Natural killer cell (primary cell): ENCODE data around the gene ADAM19. TPM values are rescaled to one million over a fixed set of nuclear protein-coding genes. Genes with fewer than 3 reads are reported as not detected.

Experiments
- ATAC-seq, 3 donors: fragments of 150-1000 bp in 2 of 3; fragments of 200-7000 bp in 1 of 3; cut with Tn5 transposase; 1 replicate in 1 of 3; 2 replicates in 2 of 3; pipeline ENCODE4 v1.10.0; 2021; ENCODE audit warnings: mild to moderate bottlenecking in 2 of 3, moderate library complexity in 2 of 3
- DNase-seq, 2 donors: peaks; one replicate each; pipeline versions ENCODE4 v3.0.0 to v3.0.0-alpha.2; 2013 to 2021; ENCODE audit warnings: mixed read lengths in 1 of 2
- H3K27ac ChIP-seq: one replicate; pipeline ENCODE4 v1.5.1; 2013; ENCODE audit warnings: mild to moderate bottlenecking, low read length
- H3K27me3 ChIP-seq: one replicate; pipeline ENCODE4 v1.6.1; 2013; ENCODE audit warnings: low read length; ENCODE audit not compliant: control insufficient read depth, insufficient read depth
- H3K36me3 ChIP-seq: one replicate; pipeline ENCODE4 v1.6.1; 2013; ENCODE audit warnings: low read length; ENCODE audit not compliant: control insufficient read depth, insufficient read depth
- H3K4me1 ChIP-seq: one replicate; pipeline ENCODE4 v1.6.1; 2013; ENCODE audit warnings: low read length; ENCODE audit not compliant: control insufficient read depth, insufficient read depth
- H3K4me3 ChIP-seq: one replicate; pipeline ENCODE4 v1.5.1; 2013; ENCODE audit warnings: low read length
- H3K9me3 ChIP-seq: one replicate; pipeline ENCODE4 v1.6.1; 2013; ENCODE audit warnings: low read length; ENCODE audit not compliant: control insufficient read depth, insufficient read depth
- H3K27ac Mint-ChIP-seq, 2 donors: one replicate each; pipeline ENCODE4 v1.8.0; 2022; ENCODE audit warnings: mild to moderate bottlenecking in 2 of 2, mixed read lengths in 2 of 2, moderate library complexity in 1 of 2
- H3K27me3 Mint-ChIP-seq, 2 donors: one replicate each; pipeline ENCODE4 v1.8.0; 2022; ENCODE audit warnings: low read depth in 2 of 2, mixed read lengths in 2 of 2
- H3K36me3 Mint-ChIP-seq: one replicate; pipeline ENCODE4 v1.8.0; 2022; ENCODE audit warnings: mixed read lengths
- H3K4me1 Mint-ChIP-seq, 2 donors: one replicate each; pipeline ENCODE4 v1.8.0; 2022; ENCODE audit warnings: mixed read lengths in 2 of 2
- H3K4me3 Mint-ChIP-seq: one replicate; pipeline ENCODE4 v1.8.0; 2022; ENCODE audit warnings: mild to moderate bottlenecking, moderate library complexity, mixed read lengths
- H3K9me3 Mint-ChIP-seq, 2 donors: one replicate each; pipeline ENCODE4 v1.8.0; 2022; ENCODE audit warnings: mixed read lengths in 2 of 2
- WGBS: methylation state at CpG from one replicate; pipeline ENCODE4 v1.1.7; 2013; ENCODE audit warnings: missing lambda C conversion rate; ENCODE audit not compliant: insufficient coverage; 5-methylcytosine and 5-hydroxymethylcytosine counted together
- intact Hi-C: fragments of 100-400 bp; cut with micrococcal nuclease; formaldehyde crosslinking; loops from one replicate; pipeline ENCODE4 v1.14.2; 2022
- total RNA-seq, 4 donors: library from RNA; stranded (reverse); fragments of 120-200 nt in 1 of 4; gene quantifications; one replicate each; pipeline versions ENCODE4 v1.2.3 to v1.2.4, GENCODE V29; 2013 to 2022
- TF ChIP-seq, protein P1 (sequence below): fragments of 200-600 bp; IDR thresholded peaks from one replicate; pipeline ENCODE4 v1.8.0; 2022; ENCODE audit warnings: antibody characterized with exemption

ADAM19 gene
- total RNA-seq, 3 donors from 2014 or later (not counting 1 experiment from before 2014, with no cell fraction given) = 1.2 to 28.0 (median 4.7) TPM

DNA sequence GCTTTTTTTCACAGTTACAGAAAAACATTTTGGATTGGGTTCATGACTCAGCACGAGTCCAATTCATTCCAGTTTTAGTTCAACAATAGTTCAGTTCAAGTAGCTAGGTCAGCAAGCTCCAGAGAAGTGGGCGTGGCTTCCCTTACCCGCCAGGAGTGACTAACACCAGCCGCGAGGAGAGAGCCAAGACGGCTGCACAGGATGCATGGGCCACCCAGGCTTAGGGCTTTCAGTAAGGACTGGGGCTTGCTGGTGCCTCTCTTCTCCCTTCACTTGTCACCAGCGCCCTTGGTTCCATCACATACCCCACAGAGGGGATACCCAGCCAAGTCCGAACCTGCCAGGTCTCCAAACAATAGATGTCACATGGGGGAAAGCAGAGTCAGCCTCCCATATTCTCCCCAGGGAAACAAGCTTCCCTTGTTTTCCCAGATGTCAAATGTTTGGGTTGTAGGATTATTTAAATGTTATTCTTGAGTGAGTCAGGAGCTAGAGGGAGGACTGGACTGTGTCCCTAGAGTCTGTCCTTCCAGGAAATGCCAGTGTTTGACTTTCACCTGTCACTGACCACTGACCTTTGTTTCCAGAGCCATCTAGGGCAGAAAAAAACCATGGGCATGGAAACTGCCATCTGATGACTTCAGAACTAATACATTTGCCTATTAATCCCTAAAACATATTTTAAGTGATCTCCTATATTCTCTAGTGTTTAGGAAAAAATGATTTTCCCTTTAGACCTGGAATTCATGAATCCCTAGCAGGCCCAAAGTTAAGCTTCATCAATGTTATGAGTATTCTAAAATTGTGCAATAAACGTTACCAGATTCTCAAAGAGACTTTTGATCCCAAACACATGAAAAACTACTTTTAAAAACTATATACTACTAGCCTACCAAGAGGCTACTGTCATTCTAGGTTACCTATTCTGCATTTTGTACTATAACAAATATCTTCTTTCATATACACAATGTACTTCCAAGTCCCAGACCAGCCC is 63.6 kb downstream of the ADAM19 start:
- H3K27me3 Mint-ChIP-seq = peaks cover 0 to 3% of the 10 kb centered on the region in 2 donors
- TF ChIP-seq, protein P1, sequence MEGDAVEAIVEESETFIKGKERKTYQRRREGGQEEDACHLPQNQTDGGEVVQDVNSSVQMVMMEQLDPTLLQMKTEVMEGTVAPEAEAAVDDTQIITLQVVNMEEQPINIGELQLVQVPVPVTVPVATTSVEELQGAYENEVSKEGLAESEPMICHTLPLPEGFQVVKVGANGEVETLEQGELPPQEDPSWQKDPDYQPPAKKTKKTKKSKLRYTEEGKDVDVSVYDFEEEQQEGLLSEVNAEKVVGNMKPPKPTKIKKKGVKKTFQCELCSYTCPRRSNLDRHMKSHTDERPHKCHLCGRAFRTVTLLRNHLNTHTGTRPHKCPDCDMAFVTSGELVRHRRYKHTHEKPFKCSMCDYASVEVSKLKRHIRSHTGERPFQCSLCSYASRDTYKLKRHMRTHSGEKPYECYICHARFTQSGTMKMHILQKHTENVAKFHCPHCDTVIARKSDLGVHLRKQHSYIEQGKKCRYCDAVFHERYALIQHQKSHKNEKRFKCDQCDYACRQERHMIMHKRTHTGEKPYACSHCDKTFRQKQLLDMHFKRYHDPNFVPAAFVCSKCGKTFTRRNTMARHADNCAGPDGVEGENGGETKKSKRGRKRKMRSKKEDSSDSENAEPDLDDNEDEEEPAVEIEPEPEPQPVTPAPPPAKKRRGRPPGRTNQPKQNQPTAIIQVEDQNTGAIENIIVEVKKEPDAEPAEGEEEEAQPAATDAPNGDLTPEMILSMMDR = no peak
- 84% methylated on average over 9 of the region's 9 CpGs for WGBS
- ATAC-seq (no peak), DNase-seq (peak in 1 of 2 donors; percentile 14)
- no peaks in the 10 kb centered on the region for H3K4me1 Mint-ChIP-seq
- H3K27ac ChIP-seq = no peak overlapping the region
- intact Hi-C loops = no loop called here
- H3K4me1 ChIP-seq = no peaks in the 10 kb centered on the region
- H3K27ac Mint-ChIP-seq = no peak overlapping the region
- no peak overlapping the region for H3K4me3 ChIP-seq
- H3K27me3 ChIP-seq = no peaks in the 10 kb centered on the region
- H3K4me3 Mint-ChIP-seq = no peak overlapping the region
- no peaks in the 10 kb centered on the region for H3K36me3 ChIP-seq
- no peaks in the 10 kb centered on the region for H3K9me3 Mint-ChIP-seq
- no peaks in the 10 kb centered on the region for H3K9me3 ChIP-seq
- no peaks in the 10 kb centered on the region for H3K36me3 Mint-ChIP-seq

DNA sequence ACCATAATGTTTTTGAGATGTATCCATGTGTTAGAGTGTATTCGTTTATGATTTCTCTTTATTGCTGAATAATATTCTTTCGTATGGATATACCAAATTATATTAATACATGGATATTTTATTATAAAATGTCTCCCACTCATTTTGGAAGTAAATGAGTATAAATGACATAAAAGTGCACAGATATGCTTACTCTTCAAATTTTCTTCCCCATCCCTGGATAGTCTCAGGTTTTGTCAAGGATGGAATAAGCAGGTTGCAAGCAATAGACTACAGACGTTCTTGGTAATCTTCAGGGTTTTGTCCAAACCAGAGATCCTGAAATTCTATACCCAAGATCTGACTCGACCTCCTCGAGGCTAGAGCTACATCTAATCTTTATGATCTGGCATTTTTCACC is 64.9 kb downstream of the ADAM19 start:
- peaks cover under 1% of the 10 kb centered on the region for H3K4me1 ChIP-seq
- no peaks in the 10 kb centered on the region for H3K9me3 Mint-ChIP-seq
- no peak for ATAC-seq
- no peaks in the 10 kb centered on the region for H3K36me3 Mint-ChIP-seq
- no peak overlapping the region for H3K4me3 Mint-ChIP-seq
- 100% methylated on average over 1 of the region's 5 CpGs for WGBS
- no peak for DNase-seq
- no peak overlapping the region for H3K27ac Mint-ChIP-seq
- H3K4me3 ChIP-seq = no peak overlapping the region
- TF ChIP-seq, protein P1 = no peak
- no peak overlapping the region for H3K27ac ChIP-seq
- peaks cover 0 to 3% of the 10 kb centered on the region in 2 donors for H3K27me3 Mint-ChIP-seq
- H3K4me1 Mint-ChIP-seq = peaks cover 0 to 4% of the 10 kb centered on the region in 2 donors
- H3K27me3 ChIP-seq = no peaks in the 10 kb centered on the region
- H3K36me3 ChIP-seq = no peaks in the 10 kb centered on the region
- no peaks in the 10 kb centered on the region for H3K9me3 ChIP-seq
- intact Hi-C loops = no loop called here

DNA sequence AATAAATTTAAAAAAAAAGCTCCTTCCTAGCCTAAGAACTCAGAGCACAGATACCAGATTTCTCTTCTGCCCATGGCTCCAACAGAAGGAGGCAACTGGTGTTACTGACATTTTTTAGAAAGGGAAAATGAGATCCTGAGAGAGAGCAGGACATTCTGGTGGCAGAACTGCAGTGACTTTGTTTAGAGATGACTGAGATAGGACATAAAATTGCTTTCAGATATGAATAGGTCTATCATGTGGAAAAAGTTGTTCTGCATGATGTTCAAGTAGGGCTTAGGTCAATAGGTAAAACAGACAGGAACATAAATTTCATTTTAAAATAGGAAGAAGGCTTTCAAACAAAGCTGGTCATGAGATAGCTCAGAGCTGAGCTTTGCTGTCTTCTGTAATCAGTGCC is 66.0 kb downstream of the ADAM19 start:
- H3K4me3 Mint-ChIP-seq = no peak overlapping the region
- ATAC-seq (no peak), DNase-seq (no peak)
- Histone ChIP-seq H3K4me1 (peaks cover 4% of the 10 kb centered on the region), H3K36me3 (no peaks in the 10 kb centered on the region), H3K9me3 (no peaks in the 10 kb centered on the region), H3K4me3 (no peak overlapping the region), H3K27me3 (no peaks in the 10 kb centered on the region), H3K27ac (no peak overlapping the region)
- H3K36me3 Mint-ChIP-seq = no peaks in the 10 kb centered on the region
- H3K27ac Mint-ChIP-seq = no peak overlapping the region
- H3K9me3 Mint-ChIP-seq = no peaks in the 10 kb centered on the region
- intact Hi-C loops = no loop called here
- peaks cover 0 to 5% of the 10 kb centered on the region in 2 donors for H3K27me3 Mint-ChIP-seq
- TF ChIP-seq, protein P1 = no peak
- H3K4me1 Mint-ChIP-seq = peaks cover 0 to 4% of the 10 kb centered on the region in 2 donors
